GM20000 (cell line): ENCODE results near the gene LPCAT1.

ENCODE experiments used
- DNase-seq: peaks from one replicate; pipeline ENCODE4 v3.0.0; 2012; ENCODE audit warnings: low spot score
- TF ChIP-seq, protein P1 (sequence below): IDR thresholded peaks from 2 replicates; pipeline ENCODE4 v1.5.1; 2012; ENCODE audit warnings: mild to moderate bottlenecking, control low read depth; ENCODE audit errors: extremely low read depth, missing control alignments

LPCAT1 gene

GRCh38 chr5:1502046-1502736 is 21.6 kb downstream of the LPCAT1 start:
- TF ChIP-seq, protein P1, sequence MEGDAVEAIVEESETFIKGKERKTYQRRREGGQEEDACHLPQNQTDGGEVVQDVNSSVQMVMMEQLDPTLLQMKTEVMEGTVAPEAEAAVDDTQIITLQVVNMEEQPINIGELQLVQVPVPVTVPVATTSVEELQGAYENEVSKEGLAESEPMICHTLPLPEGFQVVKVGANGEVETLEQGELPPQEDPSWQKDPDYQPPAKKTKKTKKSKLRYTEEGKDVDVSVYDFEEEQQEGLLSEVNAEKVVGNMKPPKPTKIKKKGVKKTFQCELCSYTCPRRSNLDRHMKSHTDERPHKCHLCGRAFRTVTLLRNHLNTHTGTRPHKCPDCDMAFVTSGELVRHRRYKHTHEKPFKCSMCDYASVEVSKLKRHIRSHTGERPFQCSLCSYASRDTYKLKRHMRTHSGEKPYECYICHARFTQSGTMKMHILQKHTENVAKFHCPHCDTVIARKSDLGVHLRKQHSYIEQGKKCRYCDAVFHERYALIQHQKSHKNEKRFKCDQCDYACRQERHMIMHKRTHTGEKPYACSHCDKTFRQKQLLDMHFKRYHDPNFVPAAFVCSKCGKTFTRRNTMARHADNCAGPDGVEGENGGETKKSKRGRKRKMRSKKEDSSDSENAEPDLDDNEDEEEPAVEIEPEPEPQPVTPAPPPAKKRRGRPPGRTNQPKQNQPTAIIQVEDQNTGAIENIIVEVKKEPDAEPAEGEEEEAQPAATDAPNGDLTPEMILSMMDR, result no peak
- peak; percentile 84 for DNase-seq

- TF ChIP-seq, protein P1, result no peak
- DNase-seq, result no peak
Measured at GRCh38 chr5:1501372-1502045, 22.3 kb downstream of the LPCAT1 start.

- no peak for DNase-seq
- TF ChIP-seq, protein P1, result no peak
Measured at GRCh38 chr5:1500411-1501091, 23.2 kb downstream of the LPCAT1 start.

DNA sequence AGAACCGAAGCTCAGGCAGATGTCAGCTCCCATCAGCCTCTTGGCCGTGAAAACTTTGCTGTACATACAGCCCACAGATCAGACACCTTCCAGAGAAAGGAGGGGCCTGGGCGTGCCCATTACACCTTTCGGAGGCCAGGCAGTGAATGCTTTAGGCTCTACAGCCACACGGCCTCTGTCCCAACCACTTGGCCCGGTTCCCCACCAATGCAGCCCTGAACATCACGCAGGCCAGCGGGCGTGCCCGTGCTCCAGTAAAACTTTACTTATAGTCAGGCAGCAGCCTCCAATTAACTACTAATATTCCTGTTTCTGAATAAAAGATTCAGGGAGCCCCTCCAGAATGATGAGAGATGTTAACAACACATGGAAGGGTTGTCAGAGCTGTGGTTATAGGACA is 23.9 kb downstream of the LPCAT1 start:
- no peak for DNase-seq
- TF ChIP-seq, protein P1, result no peak

GRCh38 chr5:1498623-1499416 is 24.9 kb downstream of the LPCAT1 start:
- peak; percentile 74 for DNase-seq
- TF ChIP-seq, protein P1, result no peak

DNA sequence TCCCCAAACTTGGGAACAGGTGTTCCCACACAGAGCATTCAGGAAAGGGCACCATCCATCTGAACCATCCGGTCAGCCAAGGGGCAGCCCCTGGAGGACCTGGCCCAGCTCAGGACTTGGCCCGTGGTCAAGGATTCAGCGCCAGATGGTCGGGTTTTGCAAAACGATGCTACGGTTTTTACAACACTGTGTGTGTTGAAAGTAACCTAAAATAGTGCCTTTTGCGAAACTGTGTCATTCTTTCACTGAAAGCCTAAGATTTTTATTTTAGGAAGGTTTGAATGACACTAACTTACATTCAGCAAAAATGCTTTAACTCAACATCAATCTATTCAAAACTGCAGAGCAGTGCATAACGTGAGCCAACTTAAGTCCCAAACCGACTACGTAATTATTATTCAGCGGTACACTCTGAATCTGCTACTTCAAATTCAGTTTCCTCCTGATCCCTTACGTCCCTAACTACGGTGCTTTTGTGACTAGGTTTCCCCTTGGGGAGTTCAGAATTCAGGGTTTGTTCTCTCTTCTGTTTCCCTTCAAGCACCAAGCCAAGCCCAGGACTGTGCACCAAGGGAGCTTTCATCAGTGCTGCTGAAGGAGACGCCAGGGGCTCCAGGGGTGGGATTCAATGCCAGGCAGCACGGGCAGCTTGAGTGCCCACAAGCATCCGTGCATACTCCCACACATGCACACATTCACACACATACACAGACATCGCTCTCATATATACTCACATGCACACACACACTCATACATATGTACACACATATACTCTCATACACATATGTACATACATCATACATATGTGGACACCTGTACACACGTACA is 25.8 kb downstream of the LPCAT1 start:
- TF ChIP-seq, protein P1, result no peak
- no peak for DNase-seq
